ENCODE measurements around the gene KLHL22.

KLHL22 gene

DNA sequence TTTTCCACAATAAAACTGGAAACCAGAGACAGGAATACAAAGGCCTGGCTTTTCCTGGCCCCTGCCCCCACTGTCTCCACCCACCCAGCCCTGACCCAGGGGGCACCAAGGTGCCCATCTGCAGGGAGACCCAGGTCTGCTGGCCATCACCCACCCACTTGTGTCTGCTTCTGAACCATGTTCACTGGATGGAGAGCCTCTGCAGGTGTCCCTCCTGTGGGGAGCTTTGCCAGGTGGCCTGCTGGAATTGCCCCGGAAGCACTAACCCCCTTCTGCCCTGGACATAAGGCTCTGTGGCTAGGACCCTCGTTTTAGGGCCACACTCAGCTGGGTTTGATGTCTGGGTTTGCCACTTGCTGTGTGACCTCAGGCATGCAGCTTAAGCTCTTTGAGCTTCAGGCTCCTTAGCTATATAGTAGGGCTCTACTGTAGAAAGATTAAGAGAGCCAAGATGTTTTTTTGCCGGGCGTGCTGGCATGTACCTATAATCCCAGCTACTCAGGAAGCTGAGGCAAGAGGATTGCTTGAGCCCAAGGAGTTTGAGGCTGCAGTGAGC, 61.8 kb downstream of the KLHL22 start:
- H3K4me3 ChIP-seq, result no peak overlapping the region
- TF ChIP-seq, protein P1, sequence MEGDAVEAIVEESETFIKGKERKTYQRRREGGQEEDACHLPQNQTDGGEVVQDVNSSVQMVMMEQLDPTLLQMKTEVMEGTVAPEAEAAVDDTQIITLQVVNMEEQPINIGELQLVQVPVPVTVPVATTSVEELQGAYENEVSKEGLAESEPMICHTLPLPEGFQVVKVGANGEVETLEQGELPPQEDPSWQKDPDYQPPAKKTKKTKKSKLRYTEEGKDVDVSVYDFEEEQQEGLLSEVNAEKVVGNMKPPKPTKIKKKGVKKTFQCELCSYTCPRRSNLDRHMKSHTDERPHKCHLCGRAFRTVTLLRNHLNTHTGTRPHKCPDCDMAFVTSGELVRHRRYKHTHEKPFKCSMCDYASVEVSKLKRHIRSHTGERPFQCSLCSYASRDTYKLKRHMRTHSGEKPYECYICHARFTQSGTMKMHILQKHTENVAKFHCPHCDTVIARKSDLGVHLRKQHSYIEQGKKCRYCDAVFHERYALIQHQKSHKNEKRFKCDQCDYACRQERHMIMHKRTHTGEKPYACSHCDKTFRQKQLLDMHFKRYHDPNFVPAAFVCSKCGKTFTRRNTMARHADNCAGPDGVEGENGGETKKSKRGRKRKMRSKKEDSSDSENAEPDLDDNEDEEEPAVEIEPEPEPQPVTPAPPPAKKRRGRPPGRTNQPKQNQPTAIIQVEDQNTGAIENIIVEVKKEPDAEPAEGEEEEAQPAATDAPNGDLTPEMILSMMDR (IDR thresholded peaks at IDR 0.05), result no peak
- DNase-seq (ENCODE audit: low spot score), result no peak
- no peak overlapping the region for H3K27ac ChIP-seq

DNA sequence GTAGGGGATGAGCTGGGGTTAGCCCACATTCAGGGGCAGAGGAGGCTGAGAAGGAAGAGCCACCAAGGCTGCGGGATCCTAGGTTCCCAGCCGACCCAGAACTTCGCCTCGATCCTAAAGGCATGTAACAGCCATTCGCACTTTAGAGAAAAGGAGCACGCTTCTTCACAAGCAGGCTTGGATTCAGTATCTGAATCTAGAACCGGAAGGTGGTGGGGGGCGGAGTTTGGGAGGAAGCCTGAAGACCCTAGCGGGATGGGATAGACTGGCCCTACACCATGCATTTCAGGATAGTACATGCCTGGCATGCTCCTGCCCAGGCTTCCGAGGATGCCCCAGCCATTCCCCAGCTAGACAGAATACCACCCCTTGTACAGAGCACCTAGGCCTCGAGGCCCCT, 62.4 kb downstream of the KLHL22 start:
- no peak overlapping the region for H3K4me3 ChIP-seq
- TF ChIP-seq, protein P1 (IDR thresholded peaks at IDR 0.05), result no peak
- no peak overlapping the region for H3K27ac ChIP-seq
- no peak for DNase-seq (ENCODE audit: low spot score)

DNA sequence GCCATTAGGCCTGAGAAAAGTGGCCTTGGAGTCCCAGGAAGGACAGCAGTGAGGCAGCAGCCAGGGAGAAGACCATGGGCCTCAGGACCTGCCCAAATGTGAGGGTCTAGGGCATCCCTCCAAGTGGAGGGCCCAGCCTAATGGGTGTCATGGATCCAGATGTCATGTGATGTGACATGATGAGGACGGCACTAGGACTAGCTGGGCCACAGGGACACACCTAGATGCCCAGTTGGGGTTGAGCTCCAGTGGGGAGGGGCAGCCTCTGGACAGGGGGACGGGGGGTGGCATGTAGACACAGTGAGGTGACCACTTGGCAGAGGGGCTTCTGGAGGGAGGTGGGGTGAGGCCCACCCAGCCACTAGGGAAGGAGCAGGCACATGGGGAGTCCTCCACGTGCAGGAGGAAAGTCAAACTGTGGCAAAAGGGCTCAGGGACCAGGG, 63.3 kb downstream of the KLHL22 start:
- no peak overlapping the region for H3K27ac ChIP-seq
- DNase-seq (ENCODE audit: low spot score), result no peak
- H3K4me3 ChIP-seq, result no peak overlapping the region
- TF ChIP-seq, protein P1 (IDR thresholded peaks at IDR 0.05), result no peak

DNA sequence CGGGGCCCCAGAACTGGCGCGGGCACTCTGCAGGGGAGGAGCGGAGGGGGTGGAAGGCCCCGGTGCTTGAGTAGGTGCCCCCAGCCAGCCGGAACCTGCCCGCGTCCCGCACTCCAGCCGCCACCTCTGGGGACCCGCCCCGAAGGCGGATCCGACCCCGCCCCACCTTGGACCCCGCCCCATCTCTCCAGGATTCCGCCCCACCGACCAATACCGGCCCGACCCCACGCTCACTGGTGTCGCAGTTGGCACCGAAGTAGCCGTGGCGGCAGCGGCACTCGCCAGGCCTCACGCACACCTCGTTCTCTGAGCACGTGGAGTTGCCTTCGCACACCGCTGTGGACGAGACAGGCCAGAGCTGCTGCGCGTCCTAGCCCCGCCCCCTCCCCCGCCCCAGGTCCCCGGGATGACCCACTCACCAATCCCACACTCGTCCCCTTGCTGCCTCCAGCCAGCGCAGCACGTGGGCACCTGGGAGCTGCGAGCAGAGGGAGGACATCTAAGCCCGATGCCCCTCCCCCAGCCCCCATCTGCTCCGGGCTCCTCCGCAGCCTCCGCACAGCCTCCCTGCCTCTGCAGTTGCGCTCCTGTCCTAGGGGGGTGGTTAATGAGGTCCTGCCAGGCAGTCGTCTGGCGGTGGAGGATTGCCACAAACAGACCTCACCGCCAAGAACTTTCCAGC, 63.9 kb downstream of the KLHL22 start:
- TF ChIP-seq, protein P1 (IDR thresholded peaks at IDR 0.05), result no peak
- H3K4me3 ChIP-seq, result peak overlapping the region; percentile 59
- DNase-seq (ENCODE audit: low spot score), result no peak
- no peak overlapping the region for H3K27ac ChIP-seq

DNA sequence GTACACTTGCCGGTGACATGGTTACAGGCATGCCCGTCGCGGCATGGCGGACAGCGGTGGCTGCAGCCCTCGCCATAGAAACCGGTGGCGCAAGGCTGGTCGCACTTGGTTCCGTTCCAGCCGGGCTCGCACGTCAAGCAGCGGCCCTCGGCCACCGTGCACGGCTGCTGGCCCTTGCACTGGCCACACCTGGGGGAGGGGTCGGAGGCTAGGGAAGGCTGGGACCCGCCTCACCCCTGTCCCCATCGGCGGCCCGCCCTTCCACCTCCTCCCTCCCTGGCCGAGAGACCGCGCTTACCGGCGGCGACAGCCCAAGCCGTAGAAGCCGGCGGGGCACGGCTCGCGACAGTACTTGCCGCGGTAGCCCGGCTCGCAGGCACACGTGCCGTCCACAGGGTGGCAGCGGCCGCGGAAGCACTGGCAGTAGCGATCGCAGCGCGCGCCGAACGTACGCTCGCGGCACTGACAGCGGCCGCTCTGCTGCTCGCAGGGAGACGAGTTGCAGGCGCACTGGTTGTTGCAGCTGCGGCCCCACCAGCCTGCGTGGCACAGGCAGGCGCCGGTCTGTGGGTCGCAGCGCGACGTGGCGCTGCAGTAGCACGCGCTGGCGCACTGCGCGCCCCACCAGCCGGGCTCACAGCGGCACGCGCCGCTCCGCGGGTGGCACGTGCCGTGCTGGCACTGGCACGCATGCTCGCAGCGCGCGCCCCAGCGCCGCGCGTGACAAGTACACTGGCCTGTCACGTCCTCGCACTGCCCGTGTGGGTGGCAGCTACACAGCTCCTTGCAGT, 64.7 kb downstream of the KLHL22 start:
- TF ChIP-seq, protein P1 (IDR thresholded peaks at IDR 0.05), result no peak
- H3K4me3 ChIP-seq, result peak overlapping the region; percentile 59
- DNase-seq (ENCODE audit: low spot score), result no peak

DNA sequence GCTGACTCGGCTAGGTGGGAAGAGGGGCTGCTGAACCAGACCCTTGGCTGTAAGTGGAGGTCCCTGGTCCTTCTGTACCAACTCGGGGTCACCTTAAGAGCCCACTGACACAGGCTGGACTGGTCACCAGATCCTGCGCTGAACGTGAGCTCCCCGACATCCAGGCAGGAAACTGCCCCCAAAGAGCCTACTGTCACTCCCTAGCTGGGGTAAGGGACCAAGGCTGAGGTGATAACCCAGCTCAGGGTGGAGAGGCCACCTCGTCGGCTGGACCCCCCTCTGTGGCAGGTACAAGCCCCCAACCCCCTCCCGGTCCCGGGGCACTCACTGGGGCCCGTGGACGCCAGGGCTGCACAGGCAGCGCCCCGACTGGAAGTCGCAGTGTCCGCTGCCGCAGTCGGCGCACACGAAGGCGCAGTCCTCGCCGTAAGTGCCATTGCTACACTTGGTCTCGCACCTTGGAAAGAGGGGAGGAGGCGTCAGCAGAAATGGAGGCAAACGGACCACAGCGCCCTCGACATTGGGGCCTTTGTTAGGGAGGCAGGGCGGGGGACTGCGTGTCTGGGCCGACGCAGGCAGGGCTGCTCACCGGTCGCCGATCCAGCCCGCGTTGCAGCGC, 65.4 kb downstream of the KLHL22 start:
- TF ChIP-seq, protein P1 (IDR thresholded peaks at IDR 0.05), result no peak
- peak overlapping the region; percentile 59 for H3K4me3 ChIP-seq

More for the DNA sequence above, 64.7 kb downstream of the KLHL22 start:
- no peak overlapping the region for H3K27ac ChIP-seq

More for the DNA sequence above, 65.4 kb downstream of the KLHL22 start:
- no peak overlapping the region for H3K27ac ChIP-seq
- DNase-seq (ENCODE audit: low spot score), result no peak

Measured in coronary artery (tissue), 2 donors.